AG08396 (cell line): ENCODE data around the gene ASF1B.
A peak's percentile ranks its signal among the peaks of the same experiment; 100 is the strongest.

Experiments used
- DNase-seq: peaks from one replicate; pipeline ENCODE4 v3.0.0; 2012; ENCODE audit warnings: low spot score, mixed read lengths

ASF1B gene

GRCh38 chr19:14135985-14136508 lies 342 bp downstream of the ASF1B start:
- DNase-seq = no peak

GRCh38 chr19:14135355-14135754 lies 1.0 kb downstream of the ASF1B start:
- DNase-seq = no peak

GRCh38 chr19:14127929-14128509 lies 8.4 kb downstream of the ASF1B start:
- no peak for DNase-seq

GRCh38 chr19:14127176-14127575 lies 9.2 kb downstream of the ASF1B start:
- DNase-seq = no peak

GRCh38 chr19:14122924-14123323 lies 13.5 kb downstream of the ASF1B start:
- no peak for DNase-seq

GRCh38 chr19:14120497-14120780 lies 15.9 kb downstream of the ASF1B start:
- no peak for DNase-seq

GRCh38 chr19:14119644-14120496 lies 16.5 kb downstream of the ASF1B start:
- DNase-seq = no peak

GRCh38 chr19:14119146-14119545 lies 17.2 kb downstream of the ASF1B start:
- DNase-seq = no peak

GRCh38 chr19:14118165-14119051 lies 18.0 kb downstream of the ASF1B start:
- peak; percentile 64 for DNase-seq

- peak; percentile 100 for DNase-seq
Observed at GRCh38 chr19:14117668-14118164, 18.7 kb downstream of the ASF1B start, which contains the start of gene PRKACA. PRKACA (minus strand) TSS chr19:14117762; CDS start chr19:14117547, 215 bp downstream.

- DNase-seq = no peak
Observed at GRCh38 chr19:14116918-14117578, 19.3 kb downstream of the ASF1B start.

- DNase-seq = no peak
Observed at GRCh38 chr19:14116525-14116917, 19.9 kb downstream of the ASF1B start.

- no peak for DNase-seq
Observed at GRCh38 chr19:14115756-14116155, 20.6 kb downstream of the ASF1B start.

GRCh38 chr19:14114854-14115253 lies 21.5 kb downstream of the ASF1B start:
- peak; percentile 41 for DNase-seq

- DNase-seq = no peak
Observed at GRCh38 chr19:14114439-14114838, 21.9 kb downstream of the ASF1B start.

GRCh38 chr19:14113762-14114414 lies 22.5 kb downstream of the ASF1B start:
- DNase-seq = no peak

- peak; percentile 51 for DNase-seq
Observed at GRCh38 chr19:14112809-14113385, 23.5 kb downstream of the ASF1B start.

GRCh38 chr19:14112051-14112808 lies 24.2 kb downstream of the ASF1B start:
- DNase-seq = no peak

- no peak for DNase-seq
Observed at GRCh38 chr19:14111486-14111885, 24.9 kb downstream of the ASF1B start.

GRCh38 chr19:14110650-14111049 lies 25.7 kb downstream of the ASF1B start:
- no peak for DNase-seq
